Stimulated activated naive CD4-positive, alpha-beta T cell (primary cell): Measurements from ENCODE around the gene CITED2.

Experiments used
- DNase-seq, 6 experiments: peaks; one replicate each; lab custom pipeline; 2025; lab: John Stamatoyannopoulos, UW

Gene CITED2

DNA sequence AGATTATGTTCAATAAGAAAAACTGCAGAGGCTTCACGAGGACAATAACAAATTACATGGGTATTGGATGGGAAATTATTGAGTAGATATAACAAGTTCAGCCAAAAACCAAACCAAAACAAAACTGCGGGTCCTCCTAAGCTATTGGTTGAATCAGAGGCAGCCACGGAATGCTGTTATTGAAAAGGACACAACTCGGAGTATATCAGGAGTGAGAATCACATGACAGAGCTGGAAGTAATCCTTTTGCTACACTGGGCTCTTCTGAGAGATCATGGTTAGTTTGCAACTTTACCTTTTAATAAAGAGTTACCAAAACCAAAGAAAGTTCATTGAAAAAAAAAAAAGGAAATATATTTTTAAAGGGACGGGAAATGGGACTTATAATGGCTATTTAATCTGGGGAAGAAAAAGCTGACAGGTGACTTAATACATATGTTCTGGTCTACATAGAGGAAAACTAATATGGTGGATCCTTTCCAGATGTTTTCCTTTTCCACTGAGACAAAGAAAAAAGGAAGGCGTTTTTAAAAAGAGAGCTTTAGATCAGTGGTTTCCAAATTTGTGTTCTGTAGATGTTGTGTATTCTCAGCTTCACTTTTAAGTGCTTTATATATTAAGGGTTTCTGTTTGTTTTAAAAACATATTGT, 6.9 kb upstream of the CITED2 start:
- DNase-seq: no peak

DNA sequence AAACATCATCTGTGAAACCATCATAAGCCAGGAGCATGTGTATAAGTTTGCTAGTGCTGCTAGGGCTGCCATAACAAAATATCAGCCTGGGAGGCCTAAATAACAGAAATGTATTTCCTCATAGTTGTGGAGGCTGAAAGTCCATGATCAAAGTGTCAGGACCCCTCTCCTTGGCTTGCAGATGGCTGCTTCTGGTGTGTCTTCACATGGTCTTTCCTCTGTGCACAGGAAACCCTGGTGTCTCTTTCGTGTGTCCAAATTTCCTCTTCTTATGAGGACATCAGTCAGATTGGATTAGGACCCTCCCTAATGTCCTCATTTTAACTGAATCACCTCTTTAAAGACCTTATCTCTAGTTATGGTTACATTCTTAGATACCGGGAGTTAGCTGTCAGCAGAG, 6.2 kb upstream of the CITED2 start:
- no peak for DNase-seq

DNA sequence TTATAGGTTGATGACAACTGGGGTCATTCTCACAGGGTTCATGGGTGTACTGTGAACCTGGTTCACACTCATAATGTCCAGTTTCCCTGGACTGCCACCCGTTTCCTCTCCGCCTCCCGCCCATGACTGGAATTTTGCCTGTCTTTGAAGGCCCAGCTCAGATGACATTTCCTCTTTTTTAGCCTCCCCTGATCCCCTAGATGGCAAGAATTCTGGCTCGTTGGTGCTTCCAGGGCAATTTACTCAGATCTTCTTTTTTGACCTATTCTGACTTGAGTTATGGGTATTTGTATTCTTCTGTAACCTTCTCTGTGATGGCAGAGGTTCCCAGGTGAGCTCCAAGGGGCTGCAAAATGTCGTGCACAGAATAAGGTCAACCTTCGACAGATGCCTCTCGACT, 5.7 kb upstream of the CITED2 start:
- DNase-seq: no peak

DNA sequence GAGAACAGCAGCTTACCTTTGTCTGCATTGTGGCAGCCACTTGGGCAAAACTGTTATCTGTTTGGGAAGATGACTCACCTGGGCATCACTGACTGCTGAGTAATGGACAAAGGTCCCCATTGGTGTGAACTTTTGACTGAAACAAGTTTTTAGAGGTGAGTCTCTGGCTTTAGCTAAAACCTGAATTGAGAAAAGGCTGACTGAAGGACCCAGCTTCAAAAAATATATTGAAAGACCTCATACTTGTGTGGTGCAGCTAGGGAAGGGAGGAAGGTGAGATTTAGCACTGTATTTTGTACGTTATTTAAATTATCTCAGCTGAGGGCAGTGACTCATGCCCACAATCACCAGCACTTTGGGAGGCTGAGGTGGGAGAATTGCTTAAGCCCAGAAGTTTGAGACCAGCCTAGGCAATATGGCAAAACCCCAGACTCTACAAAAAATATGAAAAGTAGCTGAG, 4.5 kb upstream of the CITED2 start:
- DNase-seq: no peak

DNA sequence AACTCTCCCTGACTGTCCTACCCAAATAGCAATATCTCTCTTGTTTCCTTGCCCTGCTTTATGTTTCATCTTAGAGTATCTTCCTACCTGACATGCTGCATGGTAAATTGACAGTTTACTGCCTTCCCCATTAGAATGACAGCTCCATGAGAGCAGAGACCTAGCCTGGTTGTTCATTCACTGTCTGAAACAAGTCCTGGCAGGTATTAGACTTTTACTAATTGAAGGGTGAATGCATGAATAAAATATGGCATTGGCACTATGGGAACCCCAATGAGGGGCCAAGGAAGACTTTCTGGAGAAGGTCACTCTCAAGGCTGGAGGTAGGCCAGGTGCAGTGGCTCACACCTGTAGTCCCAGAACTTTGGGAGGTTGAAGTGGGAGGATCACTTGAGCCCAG, 3.8 kb upstream of the CITED2 start:
- DNase-seq: no peak

DNA sequence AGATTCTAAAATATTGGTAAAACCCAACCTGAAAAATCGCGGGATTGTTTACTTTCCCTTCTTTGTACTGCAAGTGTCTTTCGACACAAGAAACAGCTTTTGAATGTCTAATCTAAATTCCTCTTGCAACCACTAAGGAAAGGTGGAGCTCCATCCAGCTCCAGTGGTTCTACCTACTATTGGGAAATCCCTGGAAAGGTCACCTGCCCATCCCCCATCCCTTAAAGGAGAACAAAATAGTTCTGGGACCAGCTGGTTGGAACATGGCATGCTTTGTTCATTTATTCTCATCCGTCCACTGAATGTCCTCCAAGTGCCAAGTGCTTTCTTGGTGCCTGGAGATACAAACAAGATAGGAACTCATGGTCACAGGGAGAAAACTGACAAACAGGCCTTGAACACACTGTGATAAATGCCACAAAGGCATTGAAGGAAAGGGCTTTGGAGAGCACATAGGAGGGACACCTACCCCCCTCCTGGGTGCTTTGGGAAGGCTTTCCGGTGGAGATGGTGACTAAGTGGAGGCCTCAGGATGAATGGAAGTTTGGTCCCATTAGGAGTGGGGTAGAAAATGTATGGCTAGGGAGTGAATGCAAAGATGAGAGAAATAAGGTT, 2.3 kb upstream of the CITED2 start:
- DNase-seq: no peak

DNA sequence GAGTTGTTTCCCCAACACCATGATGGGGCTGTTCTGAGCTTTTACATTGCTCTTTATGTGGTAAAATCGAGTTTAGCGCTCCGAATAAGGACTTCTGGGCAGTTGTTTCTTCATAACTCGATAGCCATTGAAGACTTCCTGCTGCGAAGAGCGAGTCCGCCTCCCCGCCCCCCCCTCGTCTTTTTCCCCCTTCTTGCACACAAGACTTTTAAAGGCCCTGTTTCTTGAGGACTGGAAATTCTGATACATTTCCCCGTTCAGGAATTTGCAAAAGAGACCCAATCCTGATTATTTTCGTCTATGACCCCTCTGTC, 1.5 kb upstream of the CITED2 start:
- peak in 1 of 6 experiments; percentile 18 for DNase-seq

DNA sequence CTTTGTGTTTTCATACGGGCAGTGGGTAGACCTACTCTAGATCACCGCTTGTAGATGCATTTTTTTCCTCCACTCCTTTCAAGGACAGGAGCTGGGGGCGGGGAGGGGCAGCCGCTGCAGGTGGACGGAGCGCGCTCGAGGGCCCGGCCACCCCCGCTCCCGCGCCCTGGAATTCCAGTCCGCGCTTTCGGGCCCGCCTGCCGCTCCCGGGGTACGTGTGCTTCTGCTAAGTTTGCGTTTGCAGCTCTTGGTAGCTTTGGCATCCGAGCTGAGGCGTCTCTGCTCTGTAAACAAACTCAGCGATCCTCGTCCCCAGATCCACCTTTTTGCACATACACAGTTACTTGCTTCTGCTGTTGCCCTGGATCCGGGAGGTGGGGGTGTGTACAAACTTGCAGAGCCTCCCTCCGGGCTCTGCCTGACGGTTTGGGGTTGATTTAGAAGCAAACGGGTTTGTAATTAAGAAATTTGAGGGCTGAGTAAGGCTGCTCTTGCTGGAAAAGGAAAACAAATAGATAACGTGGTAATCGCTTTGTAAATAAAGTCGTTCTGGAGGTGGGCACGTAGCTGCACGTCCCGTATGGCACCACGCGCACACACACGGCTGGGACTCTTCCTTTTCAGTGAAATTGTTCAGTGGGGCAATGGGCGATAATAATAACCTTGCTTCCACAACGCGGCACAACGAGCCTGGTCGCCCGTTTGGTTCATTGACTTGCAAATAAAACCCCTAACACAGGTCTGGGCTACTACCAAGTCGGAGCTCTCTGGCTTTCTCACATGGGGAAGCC, 973 bp upstream of the CITED2 start:
- DNase-seq: peak; percentile 66 to 95 (median 86)

DNA sequence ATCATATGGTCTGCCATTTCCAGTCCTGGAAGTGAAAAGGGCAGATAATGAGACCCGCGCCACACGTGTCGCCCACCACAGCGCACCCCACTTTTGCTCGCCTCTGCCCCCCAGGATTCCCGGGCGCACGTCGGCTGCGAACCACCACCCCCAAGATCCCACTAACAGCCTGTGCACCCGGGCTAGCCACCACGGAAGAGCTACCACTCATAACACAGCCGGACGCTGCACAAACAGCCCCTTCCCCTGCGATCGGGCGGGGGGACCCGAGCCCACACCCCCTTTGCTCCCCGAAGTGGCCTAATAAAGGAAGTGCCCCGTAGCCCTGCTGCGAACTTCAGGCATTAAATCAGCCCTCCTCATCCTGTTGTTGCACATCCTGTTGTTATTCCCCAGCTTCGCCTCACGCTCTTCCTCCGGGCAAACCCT, 506 bp downstream of the CITED2 start:
- DNase-seq: no peak

DNA sequence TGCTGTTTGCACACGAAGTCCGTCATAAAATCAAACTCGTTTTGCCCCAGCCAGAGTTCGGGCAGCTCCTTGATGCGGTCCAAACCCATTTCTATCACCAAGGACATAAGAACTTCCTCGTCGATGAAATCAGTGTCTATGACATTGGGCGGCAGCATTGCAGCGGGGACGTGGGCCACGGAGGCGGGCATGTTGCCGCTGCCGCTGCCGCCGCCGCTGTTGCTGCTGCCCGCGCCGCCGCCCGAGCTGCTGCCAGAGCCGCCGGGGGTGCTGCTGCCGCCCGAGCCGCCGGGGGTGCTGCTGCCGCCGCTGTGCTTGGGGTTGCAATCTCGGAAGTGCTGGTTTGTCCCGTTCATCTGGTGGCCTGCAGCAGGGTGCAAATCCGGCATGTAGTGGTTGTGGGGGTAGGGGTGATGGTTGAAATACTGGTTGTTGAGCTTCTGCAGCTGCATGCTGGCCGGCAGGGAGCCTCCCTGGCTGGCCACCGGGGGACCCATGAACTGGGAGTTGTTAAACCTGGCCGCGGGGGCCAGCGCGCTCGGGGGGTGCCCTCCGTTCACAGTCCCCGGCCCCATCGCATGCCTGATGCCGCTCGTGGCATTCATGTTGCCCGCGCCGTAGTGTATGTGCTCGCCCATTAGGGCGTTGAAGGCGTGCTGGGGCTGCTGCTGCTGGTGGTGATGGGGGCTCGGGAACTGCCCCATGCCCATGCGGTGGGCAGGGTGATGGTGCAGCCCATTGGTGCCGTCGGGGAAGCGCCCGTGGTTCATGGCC, 1.1 kb downstream of the CITED2 start:
- peak; percentile 52 to 79 (median 64) for DNase-seq

DNA sequence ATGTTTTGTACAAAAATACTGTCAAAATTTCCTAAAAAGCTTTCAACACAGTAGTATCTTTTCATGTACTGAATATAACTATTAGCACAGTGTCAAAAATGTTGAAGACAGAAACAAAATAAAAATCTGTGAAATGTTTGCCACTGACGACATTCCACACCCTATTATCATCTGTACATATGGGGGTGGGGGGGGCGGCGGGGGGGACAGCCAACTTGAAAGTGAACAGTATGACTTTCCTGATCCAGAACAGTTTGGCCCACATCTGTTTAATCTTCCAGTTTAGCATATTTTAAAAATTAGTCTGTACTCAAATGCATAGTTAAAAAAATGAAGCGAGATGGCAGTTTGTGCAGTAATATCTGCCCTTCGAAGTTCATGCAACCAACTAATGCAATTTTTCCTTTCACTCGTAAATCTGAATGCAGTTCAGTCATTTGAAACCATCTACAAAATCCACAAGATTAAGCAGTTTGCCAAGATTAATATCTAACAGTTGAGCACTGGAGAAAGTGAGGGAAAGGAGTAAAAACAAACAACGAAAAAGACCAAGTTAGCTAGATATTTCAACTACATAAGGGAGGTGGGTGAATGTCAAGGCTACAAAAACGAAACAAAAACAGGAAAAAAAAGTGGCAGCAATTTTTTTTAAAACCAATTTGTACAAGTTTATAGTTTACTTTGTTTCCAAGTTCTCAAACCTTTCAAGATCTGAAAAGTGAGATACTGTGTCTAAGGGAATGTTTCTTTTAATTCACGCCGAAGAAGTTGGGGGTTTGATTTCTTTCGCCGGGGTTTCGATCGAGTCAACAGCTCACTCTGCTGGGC, 1.9 kb downstream of the CITED2 start:
- DNase-seq: peak in 2 of 6 experiments; percentile 58 to 60

DNA sequence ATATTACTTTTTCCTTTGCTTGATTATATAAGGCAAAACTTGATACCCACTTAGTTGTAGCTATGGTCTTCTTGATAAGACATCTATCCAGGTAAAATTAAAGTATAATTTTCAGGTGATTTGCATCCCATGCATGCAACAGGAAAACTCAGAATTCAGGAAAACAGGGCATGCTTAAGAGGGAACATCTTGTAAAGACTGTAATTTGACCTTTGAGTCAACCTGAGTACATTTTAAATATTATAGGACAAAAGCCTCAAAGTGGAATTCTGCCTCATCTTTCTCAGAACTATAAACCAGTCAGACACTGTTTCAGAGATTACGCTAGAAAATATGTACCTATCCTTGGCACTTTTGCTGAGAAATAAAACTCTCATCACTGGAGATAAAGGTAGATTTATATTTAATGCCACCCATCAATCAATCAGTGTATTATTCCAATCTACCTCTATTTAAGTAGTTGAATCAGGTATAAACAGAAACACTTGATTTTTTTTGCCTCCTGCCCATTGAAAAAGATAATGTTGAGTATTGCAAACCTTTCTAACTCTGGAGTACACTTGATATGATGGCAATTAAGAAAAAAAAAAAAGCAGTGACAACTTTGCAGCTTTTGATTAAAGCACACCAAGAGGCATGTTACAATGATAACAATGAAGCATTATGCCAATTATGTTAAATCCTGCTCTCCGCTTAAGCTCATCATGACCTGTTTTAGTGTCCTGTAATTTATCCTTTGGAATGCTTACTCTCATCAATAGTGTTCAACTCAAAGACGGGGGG, 2.8 kb downstream of the CITED2 start:
- no peak for DNase-seq

DNA sequence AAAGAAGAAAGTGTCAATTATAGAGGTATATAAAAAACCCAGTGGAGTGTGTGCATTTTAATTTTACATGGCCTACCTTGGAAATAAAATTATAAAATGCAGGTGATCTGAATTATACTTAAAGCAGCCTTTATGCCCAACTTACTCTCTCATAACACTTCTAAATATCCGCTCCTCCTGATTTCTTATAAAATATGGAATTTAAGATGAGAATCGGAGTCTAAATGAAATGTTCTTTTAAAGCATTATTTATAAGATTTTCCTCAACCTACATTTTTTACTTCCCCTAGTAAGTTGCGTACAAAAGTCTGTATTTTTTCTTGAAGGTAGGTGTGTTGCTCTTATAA, 3.5 kb downstream of the CITED2 start:
- DNase-seq: no peak

DNA sequence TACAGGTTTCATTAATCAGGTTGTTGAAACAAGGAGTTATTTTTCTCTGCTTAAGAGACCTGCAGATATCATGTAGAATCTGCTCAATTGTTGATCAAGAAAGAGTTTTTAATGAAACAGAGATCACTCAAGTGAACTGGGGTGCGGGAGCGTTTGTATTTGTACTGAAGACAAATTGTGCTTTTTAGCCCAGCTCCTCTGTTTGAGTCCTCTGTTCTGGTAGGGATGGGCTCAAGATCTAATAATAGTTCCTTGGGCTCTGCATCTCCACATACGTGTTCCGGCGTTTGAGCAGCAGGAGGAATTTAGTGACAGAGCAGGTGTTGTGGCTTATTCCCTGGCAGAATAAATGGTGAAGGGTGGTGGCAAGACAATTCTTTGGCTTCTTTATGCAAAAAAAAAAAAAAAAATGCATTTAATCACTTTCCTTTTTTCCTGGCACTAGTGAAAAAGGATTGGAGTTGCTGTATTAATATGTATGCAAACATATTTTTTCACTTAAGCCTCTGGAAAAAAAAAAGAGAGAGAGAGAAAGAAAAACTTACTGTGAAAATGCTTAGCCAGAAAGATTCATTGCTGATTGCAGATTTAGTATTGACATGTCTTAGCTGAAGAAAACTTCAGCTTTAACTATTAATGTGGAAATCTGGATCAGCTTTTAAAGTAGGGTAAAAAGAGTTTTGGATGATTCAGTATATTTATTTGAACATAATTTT, 4.0 kb downstream of the CITED2 start:
- DNase-seq: no peak

DNA sequence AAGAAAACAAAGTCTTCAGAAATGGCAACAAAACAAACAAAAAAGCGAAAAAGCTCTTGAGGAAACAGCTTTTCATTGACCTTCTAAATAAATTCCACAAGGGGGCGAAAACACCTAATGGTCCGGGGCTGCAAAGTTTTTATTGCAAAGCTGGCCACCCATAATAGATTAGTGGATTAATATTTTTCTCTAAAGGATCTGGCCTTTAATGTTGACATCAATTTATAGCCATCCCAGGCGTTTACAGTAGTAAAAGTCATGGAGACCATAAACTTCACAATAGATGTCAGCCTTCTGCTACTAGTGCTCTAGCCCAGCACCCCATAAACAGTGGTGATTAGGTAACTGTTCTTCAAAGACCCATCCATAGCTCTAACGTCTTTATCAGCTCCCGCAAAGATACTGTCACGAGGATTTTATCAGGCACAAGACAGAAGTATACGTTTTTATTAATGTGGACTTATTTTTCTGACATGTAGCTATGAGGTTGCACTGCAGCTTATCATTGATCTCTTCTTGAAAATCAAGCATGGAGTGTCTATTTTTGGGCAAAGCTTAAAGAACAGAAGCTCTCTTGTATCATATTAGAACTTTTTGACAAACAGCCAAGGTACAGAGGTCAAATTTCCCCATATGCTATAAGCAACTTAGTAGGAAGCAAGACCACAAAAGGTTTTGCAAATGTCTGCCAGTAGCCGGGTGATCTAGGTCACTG, 4.7 kb downstream of the CITED2 start:
- DNase-seq: peak in 2 of 6 experiments; percentile 51 to 59

DNA sequence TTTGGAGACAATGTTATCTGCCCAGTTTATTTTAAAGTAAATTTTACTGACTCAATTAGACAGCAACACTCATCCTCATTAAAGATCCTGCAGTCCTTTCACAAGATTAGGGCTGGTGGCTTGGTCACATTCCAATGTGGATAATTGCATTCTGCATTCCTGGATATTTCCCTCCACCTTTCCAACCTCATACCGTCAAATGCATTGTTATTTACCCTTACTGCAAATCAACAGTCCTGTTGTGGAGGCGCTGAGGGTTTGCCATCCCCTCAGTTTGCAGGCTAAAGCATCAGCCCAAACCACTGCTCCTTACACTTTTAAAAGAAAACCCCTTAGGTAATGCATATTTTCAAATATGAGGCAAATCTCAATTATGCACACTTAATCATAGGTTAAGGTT, 5.4 kb downstream of the CITED2 start:
- no peak for DNase-seq

DNA sequence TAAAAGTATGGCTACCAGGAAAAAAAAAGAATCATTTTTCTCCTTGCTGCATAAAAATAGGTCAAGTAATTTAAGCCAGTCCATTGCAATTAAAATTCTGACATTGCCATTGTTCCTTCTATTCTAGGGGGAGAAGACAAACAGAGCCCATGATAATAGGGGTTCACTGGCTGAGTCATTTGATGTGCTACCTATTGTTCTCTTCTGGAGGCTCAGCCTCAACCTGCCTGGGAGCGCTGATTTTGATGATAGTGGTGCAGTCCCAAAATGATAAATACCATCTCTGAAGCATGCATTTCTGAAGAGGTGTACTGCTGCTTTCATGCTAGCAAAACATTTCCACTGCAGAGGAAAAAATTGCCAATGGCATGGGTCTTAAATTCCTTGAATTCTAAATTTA, 5.8 kb downstream of the CITED2 start:
- DNase-seq: no peak

DNA sequence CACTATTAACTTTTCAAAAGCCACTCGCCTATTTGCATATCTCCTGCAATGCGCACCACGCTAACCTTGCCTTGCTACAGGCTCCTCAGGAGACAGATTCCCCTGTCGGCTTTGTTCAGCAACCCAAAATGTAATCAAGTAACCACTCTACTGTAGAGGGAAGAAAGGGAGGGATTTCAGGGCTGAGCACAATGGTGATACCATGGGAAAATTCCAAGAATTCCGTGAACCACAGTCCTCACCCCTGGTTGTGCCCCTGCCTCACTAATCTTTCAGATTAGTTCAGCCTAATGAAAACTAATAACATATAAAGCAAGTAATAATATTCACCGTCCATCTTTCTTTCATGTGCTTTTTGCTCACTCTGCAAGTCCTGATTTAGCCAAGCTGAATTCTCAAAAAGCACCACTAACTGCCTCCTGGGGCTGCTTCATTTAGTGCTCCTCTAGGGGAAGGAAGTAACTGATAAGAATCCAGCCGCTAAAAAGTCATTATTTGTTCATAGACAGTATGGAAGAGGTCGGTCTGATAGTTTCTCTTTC, 6.6 kb downstream of the CITED2 start:
- peak in 1 of 6 experiments; percentile 7 for DNase-seq

DNA sequence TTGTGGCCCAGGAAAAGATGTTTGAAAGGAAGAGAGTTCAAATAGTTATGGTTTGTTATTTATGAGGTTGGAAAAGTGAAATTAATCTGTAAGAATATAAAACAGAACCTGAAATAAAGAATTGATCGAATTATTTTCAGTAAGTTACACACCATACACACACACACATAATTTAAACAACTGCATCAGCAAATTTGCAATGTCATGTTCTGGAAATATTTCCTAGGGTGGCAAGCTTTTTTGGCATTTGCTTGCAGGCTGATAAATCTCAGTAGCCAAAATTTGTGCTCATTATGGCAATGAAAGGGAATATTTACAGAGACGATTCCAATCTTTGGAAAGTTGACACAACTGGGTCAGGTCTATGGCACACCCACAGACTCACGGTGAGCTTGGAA, 9.5 kb downstream of the CITED2 start:
- no peak for DNase-seq
